Hepatocyte (in vitro differentiated cells): ENCODE results near the gene VAV2. TPM values are rescaled to one million over a fixed set of nuclear protein-coding genes. Genes with fewer than 3 reads are reported as not detected.

ENCODE experiments used
- DNase-seq: peaks from one replicate; pipeline ENCODE4 v3.0.0-alpha.2; 2016; ENCODE audit warnings: low spot score
- H2AFZ ChIP-seq: fragments of 200-600 bp; sonication (generic); 2 replicates; pipeline ENCODE4 v1.6.0; 2016; ENCODE audit warnings: antibody characterized with exemption, mild to moderate bottlenecking
- H3K27ac ChIP-seq: fragments of 200-600 bp; sonication (generic); 2 replicates; pipeline ENCODE4 v1.5.1; 2016; ENCODE audit warnings: mild to moderate bottlenecking
- H3K27me3 ChIP-seq: fragments of 200-600 bp; sonication (generic); 2 replicates; pipeline ENCODE4 v1.6.1; 2016
- H3K36me3 ChIP-seq: fragments of 200-600 bp; sonication (generic); replicated peaks from 2 replicates; pipeline ENCODE4 v1.5.1; 2016; ENCODE audit warnings: low read depth; ENCODE audit not compliant: insufficient read depth
- H3K4me1 ChIP-seq: fragments of 200-600 bp; sonication (generic); 2 replicates; pipeline ENCODE4 v1.5.1; 2016; ENCODE audit warnings: mild to moderate bottlenecking, moderate library complexity; ENCODE audit not compliant: insufficient read depth
- H3K4me2 ChIP-seq: fragments of 200-600 bp; sonication (generic); 2 replicates; pipeline ENCODE4 v1.6.0; 2016
- H3K4me3 ChIP-seq: fragments of 200-600 bp; sonication (generic); 2 replicates; pipeline ENCODE4 v1.5.1; 2016; ENCODE audit warnings: mild to moderate bottlenecking
- H3K79me2 ChIP-seq: fragments of 200-600 bp; sonication (generic); 2 replicates; pipeline ENCODE4 v1.6.0; 2017; ENCODE audit warnings: mild to moderate bottlenecking
- H3K9me2 ChIP-seq: fragments of 200-600 bp; sonication (generic); replicated peaks from 2 replicates; pipeline ENCODE4 v1.6.0; 2017; ENCODE audit warnings: mild to moderate bottlenecking; ENCODE audit not compliant: insufficient read depth
- H3K9me3 ChIP-seq: fragments of 200-600 bp; sonication (generic); 2 replicates; pipeline ENCODE4 v1.5.1; 2016; ENCODE audit warnings: low read depth, mild to moderate bottlenecking
- H4K20me1 ChIP-seq: fragments of 200-600 bp; sonication (generic); 2 replicates; pipeline ENCODE4 v1.6.0; 2016; ENCODE audit warnings: mild to moderate bottlenecking; ENCODE audit not compliant: insufficient read depth, poor library complexity, severe bottlenecking
- CTCF ChIP-seq: fragments of 200-600 bp; sonication (generic); IDR thresholded peaks from 2 replicates; pipeline ENCODE4 v1.5.1; 2016; ENCODE audit warnings: antibody characterized with exemption, mild to moderate bottlenecking; ENCODE audit not compliant: poor library complexity
- EZH2 ChIP-seq: fragments of 200-600 bp; sonication (generic); IDR thresholded peaks from 2 replicates; pipeline ENCODE4 v1.6.1; 2016; ENCODE audit warnings: antibody characterized with exemption, mild to moderate bottlenecking, borderline replicate concordance
- EZH2phosphoT487 ChIP-seq: fragments of 200-600 bp; sonication (generic); IDR thresholded peaks from one replicate; pipeline ENCODE4 v1.6.1; 2018; ENCODE audit warnings: antibody characterized with exemption, mild to moderate bottlenecking, low read depth, moderate library complexity; ENCODE audit not compliant: unreplicated experiment, severe bottlenecking
- WGBS: methylation state at CpG from one replicate; pipeline ENCODE4 v1.1.6; 2016; ENCODE audit warnings: low lambda C conversion rate; ENCODE audit errors: missing lambda C conversion rate; 5-methylcytosine and 5-hydroxymethylcytosine counted together
- polyA plus RNA-seq: library from polyadenylated mRNA; unstranded; fragments of >200 nt; fragmentation: Nextera tagmentation; extraction: Ambion mirVana; gene quantifications from 2 replicates; pipeline ENCODE4 v1.2.1, GENCODE V29; 2016
- total RNA-seq: library from RNA; depleted of rRNA; stranded (reverse); fragments of >200 nt; gene quantifications from 2 replicates; pipeline ENCODE4 v1.2.3, GENCODE V29; 2014

Gene VAV2
- total and polyA plus RNA-seq, 2 experiments from 2014 or later = 24.9 to 27.7 TPM

- Histone ChIP-seq H3K4me2 (no peak overlapping the region), H3K4me1 (no peaks in the 10 kb centered on the region), H3K9me3 (no peaks in the 10 kb centered on the region), H3K36me3 (no peaks in the 10 kb centered on the region), H4K20me1 (peaks cover 26% of the 10 kb centered on the region), H3K27ac (no peak overlapping the region), H3K9me2 (no peaks in the 10 kb centered on the region), H3K79me2 (peaks cover 85% of the 10 kb centered on the region), H2AFZ (no peak overlapping the region), H3K4me3 (no peak overlapping the region), H3K27me3 (no peaks in the 10 kb centered on the region)
- 79% methylated on average over 14 of the region's 14 CpGs for WGBS
- TF ChIP-seq CTCF (no peak), EZH2 (no peak), EZH2phosphoT487 (no peak)
- DNase-seq = no peak
Measured at GRCh38 chr9:133928248-133928764, 63.8 kb downstream of the VAV2 start.

DNA sequence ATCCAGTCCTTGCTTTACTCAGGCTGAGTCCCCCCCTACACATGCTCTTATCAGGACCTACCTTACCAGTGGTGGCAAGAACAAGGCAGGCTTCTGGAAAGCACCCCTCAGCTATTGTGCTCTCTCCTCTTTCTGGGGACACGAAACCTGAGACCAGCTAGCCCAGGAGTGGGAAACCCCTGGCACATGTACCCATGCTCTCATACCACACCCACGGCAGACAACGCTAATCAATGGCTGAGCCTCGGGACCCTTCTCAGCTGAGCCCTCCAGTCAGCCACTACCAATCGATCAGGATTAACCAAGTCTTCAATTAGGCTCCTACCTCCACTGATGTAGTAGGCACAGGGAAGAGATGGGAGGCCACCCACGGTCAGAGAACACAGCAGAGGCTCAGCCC is 65.1 kb downstream of the VAV2 start:
- no peak for TF ChIP-seq CTCF
- no peak for TF ChIP-seq EZH2phosphoT487
- no peak for TF ChIP-seq EZH2
- 76% methylated on average over 6 of the region's 6 CpGs for WGBS
- Histone ChIP-seq H3K9me3 (no peaks in the 10 kb centered on the region), H3K9me2 (no peaks in the 10 kb centered on the region), H3K4me2 (no peak overlapping the region), H3K36me3 (no peaks in the 10 kb centered on the region), H3K4me3 (no peak overlapping the region), H3K4me1 (no peaks in the 10 kb centered on the region), H4K20me1 (peaks cover 32% of the 10 kb centered on the region), H3K79me2 (peaks cover 86% of the 10 kb centered on the region), H3K27ac (no peak overlapping the region), H3K27me3 (no peaks in the 10 kb centered on the region), H2AFZ (no peak overlapping the region)
- DNase-seq = no peak

- Histone ChIP-seq H3K9me3 (no peaks in the 10 kb centered on the region), H3K4me1 (no peaks in the 10 kb centered on the region), H3K9me2 (no peaks in the 10 kb centered on the region), H3K27ac (no peak overlapping the region), H2AFZ (no peak overlapping the region), H3K79me2 (peaks cover 86% of the 10 kb centered on the region), H4K20me1 (peaks cover 30% of the 10 kb centered on the region), H3K27me3 (no peaks in the 10 kb centered on the region), H3K36me3 (no peaks in the 10 kb centered on the region), H3K4me3 (no peak overlapping the region), H3K4me2 (no peak overlapping the region)
- no peak for TF ChIP-seq EZH2phosphoT487
- TF ChIP-seq CTCF = no peak
- no peak for TF ChIP-seq EZH2
- WGBS = 95% methylated on average over 9 of the region's 9 CpGs
- DNase-seq = no peak
Measured at GRCh38 chr9:133926165-133926856, 65.8 kb downstream of the VAV2 start.
